Uterus (tissue), 4 donors: ENCODE data around the gene ZSWIM5. TPM values are rescaled to one million over a fixed set of nuclear protein-coding genes. Genes with fewer than 3 reads are reported as not detected.

Experiments
- DNase-seq, 2 donors: peaks; one replicate each; pipeline ENCODE4 v3.0.0-alpha.2; 2019 to 2020
- H3K27ac ChIP-seq, 2 donors: fragments of 200-600 bp; sonication (generic); 1 replicate in 1 of 2; 2 replicates in 1 of 2; pipeline ENCODE4 v1.5.1; 2016 to 2018
- H3K27me3 ChIP-seq, 2 donors: fragments of 200-600 bp; sonication (generic); one replicate each; pipeline ENCODE4 v1.5.1; 2018 to 2019; ENCODE audit warnings: control low read depth in 1 of 2
- H3K36me3 ChIP-seq, 2 donors: fragments of 200-600 bp; sonication (generic); one replicate each; pipeline ENCODE4 v1.5.1; 2019; ENCODE audit warnings: control low read depth in 1 of 2
- H3K4me1 ChIP-seq, 2 donors: fragments of 200-600 bp; sonication (generic); one replicate each; pipeline ENCODE4 v1.5.1; 2018 to 2019; ENCODE audit warnings: control low read depth in 1 of 2
- H3K4me3 ChIP-seq, 2 donors: fragments of 200-600 bp; sonication (generic); 1 replicate in 1 of 2; 2 replicates in 1 of 2; pipeline ENCODE4 v1.5.1; 2018 to 2019; ENCODE audit warnings: mild to moderate bottlenecking in 1 of 2
- H3K9me3 ChIP-seq, 2 donors: fragments of 200-600 bp; sonication (generic); one replicate each; pipeline ENCODE4 v1.5.1; 2019; ENCODE audit warnings: control low read depth in 1 of 2
- CTCF ChIP-seq, 4 experiments: fragments of 200-600 bp in 2 of 4; fragments of 450-650 bp in 2 of 4; sonication (generic) in 2 of 4; IDR thresholded peaks; one replicate each; pipeline ENCODE4 v1.5.1; 2016 to 2019; ENCODE audit warnings: antibody characterized with exemption in 4 of 4, mild to moderate bottlenecking in 2 of 4, moderate library complexity in 1 of 4
- POLR2A ChIP-seq, 2 donors: fragments of 450-650 bp; IDR thresholded peaks; one replicate each; pipeline ENCODE4 v1.6.1; 2016; ENCODE audit warnings: antibody characterized with exemption in 2 of 2, mild to moderate bottlenecking in 1 of 2, moderate library complexity in 1 of 2
- intact Hi-C: fragments of 100-400 bp; cut with DNase I; formaldehyde crosslinking; loops from one replicate; pipeline ENCODE4 v1.15.1; 2023; ENCODE audit warnings: low total_unique reads
- total RNA-seq, 4 donors: library from RNA; depleted of rRNA in 3 of 4; stranded (reverse); fragments of >200 nt in 3 of 4; gene quantifications; one replicate each; pipeline versions ENCODE4 v1.1.0 to v1.2.4, GENCODE V29; 2014 to 2023
- donor health status: DM: yes; HTN: yes; CAD: no.

ZSWIM5 gene
- total RNA-seq, 4 donors from 2014 or later, result 1.5 to 6.6 (median 3.6) TPM

GRCh38 chr1:45008516-45008915, 197.9 kb downstream of the ZSWIM5 start:
- H3K36me3 ChIP-seq, result no peaks in the 10 kb centered on the region
- H3K9me3 ChIP-seq, result no peaks in the 10 kb centered on the region
- no peaks in the 10 kb centered on the region for H3K27me3 ChIP-seq
- TF ChIP-seq CTCF (IDR thresholded peaks at IDR 0.05), result no peak
- TF ChIP-seq POLR2A (IDR thresholded peaks at IDR 0.05), result no peak
- DNase-seq, result no peak
- intact Hi-C loops, result no loop called here
- H3K4me3 ChIP-seq, result no peak overlapping the region
- H3K27ac ChIP-seq, result no peak overlapping the region
- H3K4me1 ChIP-seq, result peaks cover 0 to 11% of the 10 kb centered on the region in 2 donors

GRCh38 chr1:45008076-45008475, 198.3 kb downstream of the ZSWIM5 start:
- intact Hi-C loops, result no loop called here
- Histone ChIP-seq H3K9me3 (no peaks in the 10 kb centered on the region), H3K4me1 (peaks cover 0 to 11% of the 10 kb centered on the region in 2 donors), H3K27me3 (no peaks in the 10 kb centered on the region), H3K36me3 (no peaks in the 10 kb centered on the region), H3K27ac (no peak overlapping the region), H3K4me3 (no peak overlapping the region)
- no peak for TF ChIP-seq POLR2A (IDR thresholded peaks at IDR 0.05)
- no peak for TF ChIP-seq CTCF (IDR thresholded peaks at IDR 0.05)
- DNase-seq, result no peak

- peaks cover 0 to 11% of the 10 kb centered on the region in 2 donors for H3K4me1 ChIP-seq
- H3K4me3 ChIP-seq, result no peak overlapping the region
- H3K27ac ChIP-seq, result no peak overlapping the region
- intact Hi-C loops, result no loop called here
- H3K9me3 ChIP-seq, result no peaks in the 10 kb centered on the region
- no peaks in the 10 kb centered on the region for H3K27me3 ChIP-seq
- H3K36me3 ChIP-seq, result no peaks in the 10 kb centered on the region
- no peak for TF ChIP-seq CTCF (IDR thresholded peaks at IDR 0.05)
- no peak for DNase-seq
These were observed 199.1 kb downstream of the ZSWIM5 start for GRCh38 chr1:45007311-45007710.

GRCh38 chr1:45005761-45006160, 200.6 kb downstream of the ZSWIM5 start:
- Histone ChIP-seq H3K27ac (no peak overlapping the region), H3K9me3 (no peaks in the 10 kb centered on the region), H3K36me3 (no peaks in the 10 kb centered on the region), H3K27me3 (no peaks in the 10 kb centered on the region), H3K4me3 (no peak overlapping the region), H3K4me1 (peaks cover 0 to 11% of the 10 kb centered on the region in 2 donors)
- TF ChIP-seq CTCF (IDR thresholded peaks at IDR 0.05) (no peak), POLR2A (IDR thresholded peaks at IDR 0.05) (no peak)
- intact Hi-C loops, result no loop called here
- no peak for DNase-seq

GRCh38 chr1:45004281-45004920, 202.0 kb downstream of the ZSWIM5 start:
- TF ChIP-seq POLR2A (IDR thresholded peaks at IDR 0.05) (no peak), CTCF (IDR thresholded peaks at IDR 0.05) (no peak)
- Histone ChIP-seq H3K27ac (no peak overlapping the region), H3K36me3 (no peaks in the 10 kb centered on the region), H3K27me3 (no peaks in the 10 kb centered on the region), H3K4me3 (no peak overlapping the region), H3K9me3 (no peaks in the 10 kb centered on the region), H3K4me1 (peaks cover 0 to 1% of the 10 kb centered on the region in 2 donors)
- DNase-seq, result no peak
- intact Hi-C loops, result no loop called here
